CD14-positive monocyte (primary cell): ENCODE measurements around the gene LEMD3. TPM values are rescaled to one million over a fixed set of nuclear protein-coding genes. Genes with fewer than 3 reads are reported as not detected.

Experiments
- DNase-seq, 3 donors: peaks; one replicate each; pipeline ENCODE4 v3.0.0-alpha.2; 2011 to 2022
- H2AFZ ChIP-seq: 2 replicates; pipeline ENCODE4 v1.6.0; 2012; ENCODE audit warnings: mild to moderate bottlenecking, low read depth, low read length, inconsistent platforms; ENCODE audit not compliant: insufficient read depth, poor library complexity, severe bottlenecking
- H3K27ac ChIP-seq, 2 donors: 1 replicate in 1 of 2; 2 replicates in 1 of 2; pipeline ENCODE4 v1.5.1; 2012 to 2013; ENCODE audit warnings: low read length in 2 of 2, control low read depth in 1 of 2, inconsistent platforms in 1 of 2, low read depth in 1 of 2, mild to moderate bottlenecking in 1 of 2
- H3K27me3 ChIP-seq, 2 donors: one replicate each; pipeline versions ENCODE4 v1.6.0 to v1.6.1; 2011 to 2013; ENCODE audit warnings: low read length in 2 of 2; ENCODE audit not compliant: control insufficient read depth in 2 of 2, insufficient read depth in 2 of 2
- H3K36me3 ChIP-seq, 2 donors: replicated peaks in 1 of 2; 1 replicate in 1 of 2; 2 replicates in 1 of 2; pipeline versions ENCODE4 v1.5.1 to v1.6.1; 2012 to 2013; ENCODE audit warnings: low read length in 2 of 2, control low read depth in 1 of 2, inconsistent platforms in 1 of 2, mild to moderate bottlenecking in 1 of 2; ENCODE audit not compliant: insufficient read depth in 2 of 2, control insufficient read depth in 1 of 2
- H3K4me1 ChIP-seq, 2 donors: 1 replicate in 1 of 2; 2 replicates in 1 of 2; pipeline versions ENCODE4 v1.5.1 to v1.6.1; 2012 to 2013; ENCODE audit warnings: low read length in 2 of 2, control low read depth in 1 of 2, inconsistent platforms in 1 of 2, mild to moderate bottlenecking in 1 of 2, moderate library complexity in 1 of 2; ENCODE audit not compliant: insufficient read depth in 2 of 2, control insufficient read depth in 1 of 2
- H3K4me2 ChIP-seq: replicated peaks from 2 replicates; pipeline ENCODE3; 2012; ENCODE audit warnings: low read length, moderate library complexity, mild to moderate bottlenecking; ENCODE audit not compliant: poor library complexity, severe bottlenecking; ENCODE audit errors: extremely low read depth
- H3K4me3 ChIP-seq, 3 experiments: fragments of 200-600 bp in 1 of 3; sonication (generic) in 1 of 3; replicated peaks in 1 of 3; 1 replicate in 2 of 3; 2 replicates in 1 of 3; pipeline ENCODE4 v1.5.1; 2011 to 2013; ENCODE audit warnings: low read length in 3 of 3, mild to moderate bottlenecking in 3 of 3, control low read depth in 2 of 3, low read depth in 2 of 3, inconsistent platforms in 1 of 3, moderate library complexity in 1 of 3
- H3K79me2 ChIP-seq: 2 replicates; pipeline ENCODE4 v1.6.0; 2012; ENCODE audit warnings: mild to moderate bottlenecking, control low read depth, inconsistent platforms, low read length, moderate library complexity; ENCODE audit not compliant: insufficient read depth
- H3K9ac ChIP-seq: 2 replicates; pipeline ENCODE4 v1.6.0; 2017; ENCODE audit warnings: low read length, mild to moderate bottlenecking; ENCODE audit not compliant: insufficient read depth, poor library complexity, severe bottlenecking
- H3K9me3 ChIP-seq, 2 donors: replicated peaks in 1 of 2; 1 replicate in 1 of 2; 2 replicates in 1 of 2; pipeline versions ENCODE4 v1.5.1 to v1.6.1; 2012 to 2013; ENCODE audit warnings: low read length in 2 of 2, control low read depth in 1 of 2; ENCODE audit not compliant: control insufficient read depth in 1 of 2, insufficient read depth in 1 of 2
- H4K20me1 ChIP-seq: 2 replicates; pipeline ENCODE4 v1.6.0; 2012; ENCODE audit warnings: mild to moderate bottlenecking, low read length, control low read depth, moderate library complexity; ENCODE audit not compliant: insufficient read depth
- H3K27ac Mint-ChIP-seq, 7 donors: one replicate each; pipeline ENCODE4 v1.8.0; 2020; ENCODE audit warnings: mild to moderate bottlenecking in 7 of 7, mixed read lengths in 7 of 7, moderate library complexity in 6 of 7, inconsistent platforms in 2 of 7
- H3K27me3 Mint-ChIP-seq, 3 donors: one replicate each; pipeline ENCODE4 v1.8.0; 2021 to 2022; ENCODE audit warnings: low read depth in 3 of 3, mild to moderate bottlenecking in 3 of 3, mixed read lengths in 3 of 3, moderate library complexity in 3 of 3, inconsistent platforms in 1 of 3
- H3K36me3 Mint-ChIP-seq, 2 donors: one replicate each; pipeline ENCODE4 v1.8.0; 2020; ENCODE audit warnings: mixed read lengths in 2 of 2, inconsistent platforms in 1 of 2, mild to moderate bottlenecking in 1 of 2
- H3K4me1 Mint-ChIP-seq: one replicate; pipeline ENCODE4 v1.8.0; 2020; ENCODE audit warnings: mild to moderate bottlenecking, mixed read lengths
- H3K4me3 Mint-ChIP-seq, 2 donors: one replicate each; pipeline ENCODE4 v1.8.0; 2020; ENCODE audit warnings: mild to moderate bottlenecking in 2 of 2, mixed read lengths in 2 of 2, moderate library complexity in 1 of 2
- H3K9me3 Mint-ChIP-seq, 7 donors: one replicate each; pipeline ENCODE4 v1.8.0; 2020 to 2022; ENCODE audit warnings: mixed read lengths in 7 of 7, mild to moderate bottlenecking in 6 of 7, moderate library complexity in 6 of 7, inconsistent platforms in 2 of 7
- CTCF ChIP-seq: fragments of 200-600 bp; IDR thresholded peaks from one replicate; pipeline ENCODE4 v1.8.0; 2022; ENCODE audit warnings: antibody characterized with exemption, mild to moderate bottlenecking
- WGBS: methylation state at CpG from one replicate; pipeline ENCODE4 v1.1.5; 2013; ENCODE audit warnings: missing lambda C conversion rate; ENCODE audit not compliant: insufficient coverage; 5-methylcytosine and 5-hydroxymethylcytosine counted together
- intact Hi-C, 2 donors: fragments of 100-400 bp; cut with micrococcal nuclease; formaldehyde crosslinking; loops; one replicate each; pipeline versions ENCODE4 v1.15.0 to v1.15.1; 2023
- polyA plus RNA-seq, 3 donors: library from polyadenylated mRNA; depleted of rRNA in 1 of 3; unstranded in 2 of 3; stranded (reverse) in 1 of 3; fragments of 300-500 nt in 2 of 3; fragments of >200 nt in 1 of 3; fragmentation: Illumina TruSeq in 2 of 3; gene quantifications; 1 replicate in 2 of 3; 2 replicates in 1 of 3; pipeline ENCODE4 v1.2.3, GENCODE V29; 2012 to 2021

LEMD3 gene
- polyA plus RNA-seq, 3 donors: 11.3 to 12.3 (median 11.7) TPM

DNA sequence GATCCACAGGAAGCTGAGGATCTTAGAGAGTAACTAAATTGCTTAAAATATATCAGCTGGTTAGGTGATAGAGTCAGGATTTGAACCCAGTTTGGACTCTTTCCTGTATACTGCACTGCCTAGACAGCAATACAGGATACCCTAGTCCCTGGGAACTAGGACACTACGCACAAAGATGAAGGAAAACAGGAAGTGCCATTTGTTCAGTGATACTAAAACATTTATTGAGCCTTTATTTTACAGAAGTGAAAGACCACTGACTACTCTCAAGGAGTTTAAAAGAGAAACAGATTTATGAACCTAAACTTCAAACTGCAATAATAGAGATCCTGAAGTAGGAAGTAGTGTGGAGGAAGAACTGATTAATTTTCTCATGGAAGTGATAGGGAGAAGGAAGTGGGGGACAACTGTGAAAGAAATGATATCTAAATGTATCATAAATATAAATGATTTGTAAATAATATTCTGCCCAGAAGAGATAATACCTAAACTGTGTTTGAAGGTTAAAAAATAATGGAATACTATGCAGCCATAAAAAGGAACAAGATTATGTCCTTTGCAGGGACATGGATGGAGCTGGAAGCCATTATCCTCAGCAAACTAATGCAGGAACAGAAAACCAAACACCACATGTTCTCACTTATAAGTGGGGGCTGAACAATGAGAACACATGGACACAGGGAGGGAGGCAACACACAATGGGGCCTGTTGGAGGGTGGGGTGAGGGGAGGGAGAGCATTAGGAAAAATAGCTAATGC, 127.3 kb downstream of the LEMD3 start:
- no peak for TF ChIP-seq CTCF
- Histone ChIP-seq H3K4me2 (no peak overlapping the region), H3K36me3 (no peaks in the 10 kb centered on the region), H3K9me3 (no peaks in the 10 kb centered on the region), H2AFZ (no peak overlapping the region), H3K27ac (peak overlapping the region in 1 of 2 donors; percentile 53), H4K20me1 (no peaks in the 10 kb centered on the region), H3K27me3 (no peaks in the 10 kb centered on the region), H3K9ac (no peak overlapping the region), H3K4me1 (no peaks in the 10 kb centered on the region), H3K4me3 (no peak overlapping the region), H3K79me2 (peaks cover 22% of the 10 kb centered on the region)
- H3K9me3 Mint-ChIP-seq: no peaks in the 10 kb centered on the region
- peaks cover 19% of the 10 kb centered on the region for H3K4me1 Mint-ChIP-seq
- H3K36me3 Mint-ChIP-seq: no peaks in the 10 kb centered on the region
- peak; percentile 9 to 35 (median 27) for DNase-seq
- intact Hi-C loops: no loop called here
- H3K27me3 Mint-ChIP-seq: peaks cover 0 to 3% (median 0%) of the 10 kb centered on the region in 3 donors
- WGBS: no CpG with 5 or more reads among the region's 1 CpG
- peak overlapping the region in 1 of 2 donors; percentile 43 for H3K4me3 Mint-ChIP-seq
- peak overlapping the region; percentile 5 to 37 (median 14) for H3K27ac Mint-ChIP-seq

Other genes starting within 250 kb of the LEMD3 start
- not detected for gene WIF1, start 48.3 kb upstream of the LEMD3 start, polyA plus RNA-seq
- gene MSRB3, start 109.1 kb downstream of the LEMD3 start, polyA plus RNA-seq: 1 to 10 TPM in 2 of 3 donors, under 1 TPM in 1; 0.25 to 1.1 (median 1.0) TPM